Hepatocyte (in vitro differentiated cells): Measurements from ENCODE around the gene SDF4. TPM values are rescaled to one million over a fixed set of nuclear protein-coding genes. Genes with fewer than 3 reads are reported as not detected.

ENCODE experiments used
- DNase-seq: peaks from one replicate; pipeline ENCODE4 v3.0.0-alpha.2; 2016; ENCODE audit warnings: low spot score
- H2AFZ ChIP-seq: fragments of 200-600 bp; sonication (generic); 2 replicates; pipeline ENCODE4 v1.6.0; 2016; ENCODE audit warnings: antibody characterized with exemption, mild to moderate bottlenecking
- H3K27ac ChIP-seq: fragments of 200-600 bp; sonication (generic); 2 replicates; pipeline ENCODE4 v1.5.1; 2016; ENCODE audit warnings: mild to moderate bottlenecking
- H3K27me3 ChIP-seq: fragments of 200-600 bp; sonication (generic); 2 replicates; pipeline ENCODE4 v1.6.1; 2016
- H3K36me3 ChIP-seq: fragments of 200-600 bp; sonication (generic); replicated peaks from 2 replicates; pipeline ENCODE4 v1.5.1; 2016; ENCODE audit warnings: low read depth; ENCODE audit not compliant: insufficient read depth
- H3K4me1 ChIP-seq: fragments of 200-600 bp; sonication (generic); 2 replicates; pipeline ENCODE4 v1.5.1; 2016; ENCODE audit warnings: mild to moderate bottlenecking, moderate library complexity; ENCODE audit not compliant: insufficient read depth
- H3K4me2 ChIP-seq: fragments of 200-600 bp; sonication (generic); 2 replicates; pipeline ENCODE4 v1.6.0; 2016
- H3K4me3 ChIP-seq: fragments of 200-600 bp; sonication (generic); 2 replicates; pipeline ENCODE4 v1.5.1; 2016; ENCODE audit warnings: mild to moderate bottlenecking
- H3K79me2 ChIP-seq: fragments of 200-600 bp; sonication (generic); 2 replicates; pipeline ENCODE4 v1.6.0; 2017; ENCODE audit warnings: mild to moderate bottlenecking
- H3K9me2 ChIP-seq: fragments of 200-600 bp; sonication (generic); replicated peaks from 2 replicates; pipeline ENCODE4 v1.6.0; 2017; ENCODE audit warnings: mild to moderate bottlenecking; ENCODE audit not compliant: insufficient read depth
- H3K9me3 ChIP-seq: fragments of 200-600 bp; sonication (generic); 2 replicates; pipeline ENCODE4 v1.5.1; 2016; ENCODE audit warnings: low read depth, mild to moderate bottlenecking
- H4K20me1 ChIP-seq: fragments of 200-600 bp; sonication (generic); 2 replicates; pipeline ENCODE4 v1.6.0; 2016; ENCODE audit warnings: mild to moderate bottlenecking; ENCODE audit not compliant: insufficient read depth, poor library complexity, severe bottlenecking
- EZH2 ChIP-seq: fragments of 200-600 bp; sonication (generic); IDR thresholded peaks from 2 replicates; pipeline ENCODE4 v1.6.1; 2016; ENCODE audit warnings: antibody characterized with exemption, mild to moderate bottlenecking, borderline replicate concordance
- EZH2phosphoT487 ChIP-seq: fragments of 200-600 bp; sonication (generic); IDR thresholded peaks from one replicate; pipeline ENCODE4 v1.6.1; 2018; ENCODE audit warnings: antibody characterized with exemption, mild to moderate bottlenecking, low read depth, moderate library complexity; ENCODE audit not compliant: unreplicated experiment, severe bottlenecking
- WGBS: methylation state at CpG from one replicate; pipeline ENCODE4 v1.1.6; 2016; ENCODE audit warnings: low lambda C conversion rate; ENCODE audit errors: missing lambda C conversion rate; 5-methylcytosine and 5-hydroxymethylcytosine counted together
- polyA plus RNA-seq: library from polyadenylated mRNA; unstranded; fragments of >200 nt; fragmentation: Nextera tagmentation; extraction: Ambion mirVana; gene quantifications from 2 replicates; pipeline ENCODE4 v1.2.1, GENCODE V29; 2016
- total RNA-seq: library from RNA; depleted of rRNA; stranded (reverse); fragments of >200 nt; gene quantifications from 2 replicates; pipeline ENCODE4 v1.2.3, GENCODE V29; 2014
- TF ChIP-seq, protein P1 (sequence below): fragments of 200-600 bp; sonication (generic); IDR thresholded peaks from 2 replicates; pipeline ENCODE4 v1.5.1; 2016; ENCODE audit warnings: antibody characterized with exemption, mild to moderate bottlenecking; ENCODE audit not compliant: poor library complexity

The SDF4 gene
- total and polyA plus RNA-seq, 2 experiments from 2014 or later, result 156 to 296 TPM

DNA sequence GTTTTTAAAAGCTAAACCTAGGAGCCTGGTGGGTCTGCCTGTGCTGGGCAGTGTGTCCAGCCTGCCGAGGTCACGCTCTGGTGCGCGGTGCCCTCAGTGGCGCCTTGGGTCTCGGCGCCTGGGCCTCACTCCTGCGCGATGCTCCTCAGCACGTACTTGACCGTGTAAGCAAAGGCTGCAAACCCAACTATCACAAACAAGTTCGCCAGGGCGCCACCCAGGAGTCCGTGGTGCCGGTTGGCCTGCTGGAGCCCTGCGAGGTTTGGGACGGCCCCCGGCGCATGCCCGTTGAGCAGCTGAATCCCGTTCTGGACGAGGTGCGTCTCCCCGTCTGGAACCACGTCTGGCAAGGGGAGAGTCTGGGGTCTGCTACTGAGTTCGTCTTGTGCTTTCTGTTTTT is 23.3 kb upstream of the SDF4 start:
- H2AFZ ChIP-seq, result no peak overlapping the region
- DNase-seq, result no peak
- no peaks in the 10 kb centered on the region for H3K9me3 ChIP-seq
- WGBS, result 96% methylated on average over 26 of the region's 26 CpGs
- TF ChIP-seq, protein P1, sequence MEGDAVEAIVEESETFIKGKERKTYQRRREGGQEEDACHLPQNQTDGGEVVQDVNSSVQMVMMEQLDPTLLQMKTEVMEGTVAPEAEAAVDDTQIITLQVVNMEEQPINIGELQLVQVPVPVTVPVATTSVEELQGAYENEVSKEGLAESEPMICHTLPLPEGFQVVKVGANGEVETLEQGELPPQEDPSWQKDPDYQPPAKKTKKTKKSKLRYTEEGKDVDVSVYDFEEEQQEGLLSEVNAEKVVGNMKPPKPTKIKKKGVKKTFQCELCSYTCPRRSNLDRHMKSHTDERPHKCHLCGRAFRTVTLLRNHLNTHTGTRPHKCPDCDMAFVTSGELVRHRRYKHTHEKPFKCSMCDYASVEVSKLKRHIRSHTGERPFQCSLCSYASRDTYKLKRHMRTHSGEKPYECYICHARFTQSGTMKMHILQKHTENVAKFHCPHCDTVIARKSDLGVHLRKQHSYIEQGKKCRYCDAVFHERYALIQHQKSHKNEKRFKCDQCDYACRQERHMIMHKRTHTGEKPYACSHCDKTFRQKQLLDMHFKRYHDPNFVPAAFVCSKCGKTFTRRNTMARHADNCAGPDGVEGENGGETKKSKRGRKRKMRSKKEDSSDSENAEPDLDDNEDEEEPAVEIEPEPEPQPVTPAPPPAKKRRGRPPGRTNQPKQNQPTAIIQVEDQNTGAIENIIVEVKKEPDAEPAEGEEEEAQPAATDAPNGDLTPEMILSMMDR, result no peak
- no peak for TF ChIP-seq EZH2
- TF ChIP-seq EZH2phosphoT487, result no peak
- no peaks in the 10 kb centered on the region for H3K27me3 ChIP-seq
- H3K4me1 ChIP-seq, result no peaks in the 10 kb centered on the region
- no peak overlapping the region for H3K4me3 ChIP-seq
- H3K4me2 ChIP-seq, result no peak overlapping the region
- no peaks in the 10 kb centered on the region for H3K36me3 ChIP-seq
- no peaks in the 10 kb centered on the region for H4K20me1 ChIP-seq
- no peaks in the 10 kb centered on the region for H3K9me2 ChIP-seq
- no peak overlapping the region for H3K27ac ChIP-seq
- H3K79me2 ChIP-seq, result peaks cover 2% of the 10 kb centered on the region

DNA sequence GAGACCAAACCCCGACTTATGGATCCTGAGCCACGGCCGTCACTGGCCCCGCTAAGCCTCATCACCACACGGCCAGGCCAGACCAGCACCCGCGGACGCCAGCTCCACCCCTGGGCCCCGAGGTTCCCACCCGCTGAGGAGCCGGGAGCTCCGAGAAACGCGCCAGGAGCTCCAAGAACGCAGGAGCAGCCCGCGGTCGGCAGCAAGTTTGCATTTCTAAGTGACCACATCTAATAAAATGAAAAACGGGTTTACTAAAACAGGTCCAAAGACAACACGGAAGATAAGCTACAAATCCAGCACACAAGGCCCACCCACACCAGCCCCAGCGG is 22.8 kb upstream of the SDF4 start:
- Histone ChIP-seq H3K27ac (no peak overlapping the region), H3K9me3 (no peaks in the 10 kb centered on the region), H3K36me3 (no peaks in the 10 kb centered on the region), H2AFZ (no peak overlapping the region), H3K4me1 (no peaks in the 10 kb centered on the region), H3K79me2 (peaks cover 2% of the 10 kb centered on the region), H3K27me3 (no peaks in the 10 kb centered on the region), H3K4me2 (no peak overlapping the region), H4K20me1 (no peaks in the 10 kb centered on the region), H3K4me3 (no peak overlapping the region), H3K9me2 (no peaks in the 10 kb centered on the region)
- no peak for DNase-seq
- WGBS, result 88% methylated on average over 21 of the region's 21 CpGs
- TF ChIP-seq EZH2phosphoT487 (no peak), EZH2 (no peak)
- TF ChIP-seq, protein P1, result no peak

DNA sequence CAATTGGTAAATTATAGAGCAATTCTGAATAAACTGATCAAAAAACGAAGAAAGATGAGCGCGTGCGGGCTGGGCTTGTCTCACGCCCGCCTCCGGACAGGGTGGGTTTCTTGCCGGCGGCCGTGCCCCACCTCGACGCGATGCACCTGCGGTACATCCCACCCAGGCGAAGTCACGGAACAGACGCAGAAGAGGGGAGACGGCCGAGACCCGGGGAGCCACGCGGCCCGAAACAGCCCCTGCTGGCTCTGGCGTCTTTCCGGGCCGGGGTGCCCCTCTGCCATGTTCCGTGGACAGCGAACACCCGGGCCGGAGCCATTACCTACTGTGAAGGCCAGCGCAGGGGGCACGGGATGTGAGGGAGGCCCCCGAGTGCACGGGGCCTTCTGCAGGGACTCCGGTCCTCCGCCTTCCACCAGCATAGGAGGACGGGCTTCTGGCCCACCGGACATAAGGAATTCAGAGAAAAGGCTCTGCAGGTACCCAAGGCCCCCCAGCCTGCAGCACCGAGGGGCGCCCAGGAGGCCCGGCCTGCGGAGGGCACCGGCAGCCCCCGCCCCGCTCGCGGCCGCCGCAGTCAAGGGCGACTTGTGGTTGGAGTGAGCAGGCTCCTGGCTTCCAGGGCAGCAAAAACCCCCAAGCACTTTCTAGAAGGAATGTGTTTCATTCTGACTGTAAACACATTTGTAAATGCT is 22.3 kb upstream of the SDF4 start:
- no peak for TF ChIP-seq EZH2
- Histone ChIP-seq H3K27ac (no peak overlapping the region), H3K27me3 (no peaks in the 10 kb centered on the region), H3K9me3 (no peaks in the 10 kb centered on the region), H3K4me3 (no peak overlapping the region), H3K36me3 (no peaks in the 10 kb centered on the region), H3K4me1 (no peaks in the 10 kb centered on the region), H2AFZ (no peak overlapping the region), H4K20me1 (no peaks in the 10 kb centered on the region), H3K9me2 (no peaks in the 10 kb centered on the region), H3K79me2 (peaks cover under 1% of the 10 kb centered on the region), H3K4me2 (no peak overlapping the region)
- DNase-seq, result no peak
- 97% methylated on average over 50 of the region's 50 CpGs for WGBS

DNA sequence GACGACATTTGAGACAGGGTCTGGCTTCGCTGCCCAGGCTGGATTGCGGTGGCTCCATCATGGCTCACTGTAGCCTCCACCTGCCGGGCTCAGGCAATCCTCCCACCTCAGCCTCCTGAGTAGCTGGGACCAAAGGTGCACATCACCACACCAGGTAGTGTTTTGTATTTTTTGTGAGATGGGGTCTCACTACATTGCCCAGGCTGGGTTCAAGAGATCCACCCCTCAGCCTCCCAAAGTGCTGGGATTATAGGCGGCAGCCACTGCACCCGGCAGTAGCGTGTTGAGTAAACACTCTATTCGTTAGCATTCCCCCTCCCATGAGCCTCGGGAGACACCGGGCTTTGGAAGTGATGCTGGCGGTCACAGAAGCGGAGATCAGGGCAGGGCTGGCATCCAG is 21.5 kb upstream of the SDF4 start:
- Histone ChIP-seq H2AFZ (no peak overlapping the region), H3K4me3 (no peak overlapping the region), H3K27me3 (no peaks in the 10 kb centered on the region), H3K4me2 (no peak overlapping the region), H3K79me2 (no peaks in the 10 kb centered on the region), H3K9me2 (no peaks in the 10 kb centered on the region), H3K4me1 (no peaks in the 10 kb centered on the region), H3K9me3 (no peaks in the 10 kb centered on the region), H4K20me1 (no peaks in the 10 kb centered on the region), H3K36me3 (no peaks in the 10 kb centered on the region), H3K27ac (no peak overlapping the region)
- 96% methylated on average over 12 of the region's 12 CpGs for WGBS
- no peak for DNase-seq
- TF ChIP-seq EZH2 (no peak), EZH2phosphoT487 (no peak)
- TF ChIP-seq, protein P1, result no peak
